Neural cell (in vitro differentiated cells): ENCODE measurements around the gene HERC2. TPM values are rescaled to one million over a fixed set of nuclear protein-coding genes. Genes with fewer than 3 reads are reported as not detected.

Experiments used
- H2AFZ ChIP-seq: fragments of 200-600, 300-800 bp; sonication (generic), shearing (Covaris generic); 2 replicates; pipeline ENCODE4 v1.6.0; 2014; ENCODE audit warnings: low read depth, mild to moderate bottlenecking, antibody characterized with exemption, low read length, moderate library complexity
- H3F3A ChIP-seq: fragments of 200-600 bp; shearing (Covaris generic); 2 replicates; pipeline ENCODE4 v1.6.1; 2016; ENCODE audit warnings: mild to moderate bottlenecking, moderate library complexity, mixed read lengths, antibody characterized with exemption, low read length; ENCODE audit not compliant: insufficient read depth, poor library complexity, severe bottlenecking
- H3K27ac ChIP-seq: fragments of 200-600, 300-800 bp; sonication (generic), shearing (Covaris generic); 2 replicates; pipeline ENCODE4 v1.5.1; 2014; ENCODE audit warnings: mild to moderate bottlenecking, low read length, moderate library complexity
- H3K27me3 ChIP-seq: fragments of 300-800, 200-600 bp; sonication (generic), shearing (Covaris generic); 2 replicates; pipeline ENCODE4 v1.6.0; 2014; ENCODE audit warnings: mild to moderate bottlenecking, low read depth, low read length, moderate library complexity; ENCODE audit not compliant: insufficient read depth
- H3K36me3 ChIP-seq: fragments of 300-800, 200-600 bp; sonication (generic), shearing (Covaris generic); 2 replicates; pipeline ENCODE4 v1.5.1; 2014; ENCODE audit warnings: mild to moderate bottlenecking, antibody characterized with exemption, low read length, moderate library complexity; ENCODE audit not compliant: insufficient read depth
- H3K4me2 ChIP-seq: fragments of 300-800, 200-600 bp; sonication (generic), shearing (Covaris generic); 2 replicates; pipeline ENCODE4 v1.6.0; 2014; ENCODE audit warnings: mild to moderate bottlenecking, low read length
- H3K4me3 ChIP-seq: fragments of 300-800, 200-600 bp; sonication (generic), shearing (Covaris generic); 2 replicates; pipeline ENCODE4 v1.5.1; 2014; ENCODE audit warnings: mild to moderate bottlenecking, low read length, moderate library complexity
- H3K79me2 ChIP-seq: fragments of 200-600 bp; shearing (Covaris generic); replicated peaks from 2 replicates; pipeline ENCODE4 v1.6.0; 2014; ENCODE audit warnings: mild to moderate bottlenecking, low read length, moderate library complexity; ENCODE audit not compliant: insufficient read depth
- H3K9ac ChIP-seq: fragments of 300-800, 200-600 bp; sonication (generic), shearing (Covaris generic); 2 replicates; pipeline ENCODE4 v1.6.1; 2016; ENCODE audit warnings: mild to moderate bottlenecking, low read length, mixed read lengths
- H3K9me2 ChIP-seq: fragments of 200-600 bp; shearing (Covaris generic); 2 replicates; pipeline ENCODE4 v1.6.1; 2016; ENCODE audit warnings: mild to moderate bottlenecking, low read length, mixed read lengths; ENCODE audit not compliant: insufficient read depth
- H3K9me3 ChIP-seq: fragments of 200-600, 300-800 bp; sonication (generic), shearing (Covaris generic); 2 replicates; pipeline ENCODE4 v1.6.1; 2016; ENCODE audit warnings: mild to moderate bottlenecking, mixed run types, low read length, moderate library complexity, mixed read lengths
- H4K20me1 ChIP-seq: fragments of 200-600 bp; shearing (Covaris generic); 2 replicates; pipeline ENCODE4 v1.6.1; 2016; ENCODE audit warnings: mild to moderate bottlenecking, mixed run types; ENCODE audit not compliant: insufficient read depth
- CTCF ChIP-seq: fragments of 450-650 bp; IDR thresholded peaks from 2 replicates; pipeline ENCODE4 v1.5.1; 2014; ENCODE audit warnings: antibody characterized with exemption, mild to moderate bottlenecking, moderate library complexity; ENCODE audit not compliant: poor library complexity, severe bottlenecking
- EP300 ChIP-seq: fragments of 450-650 bp; conservative IDR thresholded peaks from 2 replicates; pipeline ENCODE4 v1.6.1; 2014; ENCODE audit warnings: antibody characterized with exemption, mild to moderate bottlenecking, moderate library complexity; ENCODE audit not compliant: poor library complexity, severe bottlenecking
- EZH2 ChIP-seq: fragments of 200-600, 300-800 bp; shearing (Covaris generic), sonication (generic); IDR thresholded peaks from 2 replicates; pipeline ENCODE4 v1.6.1; 2014; ENCODE audit warnings: antibody characterized with exemption, low read length, borderline replicate concordance, mild to moderate bottlenecking; ENCODE audit not compliant: insufficient read depth, poor library complexity, severe bottlenecking
- MXI1 ChIP-seq: fragments of 450-650 bp; conservative IDR thresholded peaks from 2 replicates; pipeline ENCODE4 v1.6.1; 2014; ENCODE audit warnings: antibody characterized with exemption, mild to moderate bottlenecking; ENCODE audit not compliant: poor library complexity, severe bottlenecking
- POLR2AphosphoS5 ChIP-seq: IDR thresholded peaks from 2 replicates; pipeline ENCODE4 v1.6.1; 2012
- RAD21 ChIP-seq: fragments of 450-650 bp; conservative IDR thresholded peaks from 2 replicates; pipeline ENCODE4 v1.6.1; 2014; ENCODE audit warnings: antibody characterized with exemption, mild to moderate bottlenecking, moderate library complexity
- REST ChIP-seq: IDR thresholded peaks from 2 replicates; pipeline ENCODE4 v1.6.1; 2012; ENCODE audit warnings: borderline replicate concordance
- SMC3 ChIP-seq: fragments of 450-650 bp; conservative IDR thresholded peaks from 2 replicates; pipeline ENCODE4 v1.6.1; 2014; ENCODE audit warnings: antibody characterized with exemption, mild to moderate bottlenecking, moderate library complexity; ENCODE audit not compliant: poor library complexity
- TAF1 ChIP-seq: IDR thresholded peaks from 2 replicates; pipeline ENCODE4 v1.6.1; 2012; ENCODE audit warnings: low read depth
- polyA plus RNA-seq: library from polyadenylated mRNA; depleted of rRNA; stranded (reverse); fragments of >200 nt; gene quantifications from 2 replicates; pipeline ENCODE4 v1.2.3, GENCODE V29; 2014

HERC2 gene
- polyA plus RNA-seq, 1 donor from 2014 or later, result 47.3 TPM

- Histone ChIP-seq H3F3A (no peaks in the 10 kb centered on the region), H3K9ac (no peak overlapping the region), H3K9me3 (no peaks in the 10 kb centered on the region), H3K79me2 (no peaks in the 10 kb centered on the region), H2AFZ (no peak overlapping the region), H4K20me1 (no peaks in the 10 kb centered on the region), H3K4me2 (no peak overlapping the region), H3K27me3 (no peaks in the 10 kb centered on the region), H3K9me2 (no peaks in the 10 kb centered on the region), H3K27ac (no peak overlapping the region), H3K36me3 (no peaks in the 10 kb centered on the region), H3K4me3 (no peak overlapping the region)
- TF ChIP-seq MXI1 (no peak), RAD21 (no peak), CTCF (no peak), EZH2 (no peak), POLR2AphosphoS5 (no peak), EP300 (no peak), REST (no peak), TAF1 (no peak), SMC3 (no peak)
Measured at GRCh38 chr15:28080386-28080785, 241.6 kb downstream of the HERC2 start.

- no peaks in the 10 kb centered on the region for H3F3A ChIP-seq
- no peak overlapping the region for H2AFZ ChIP-seq
- no peaks in the 10 kb centered on the region for H3K9me2 ChIP-seq
- H3K27ac ChIP-seq, result no peak overlapping the region
- no peaks in the 10 kb centered on the region for H3K36me3 ChIP-seq
- H3K27me3 ChIP-seq, result no peaks in the 10 kb centered on the region
- TF ChIP-seq SMC3, result no peak
- TF ChIP-seq REST, result no peak
- TF ChIP-seq TAF1, result no peak
- no peak for TF ChIP-seq EZH2
- TF ChIP-seq RAD21, result no peak
- TF ChIP-seq POLR2AphosphoS5, result no peak
- TF ChIP-seq MXI1, result no peak
- TF ChIP-seq CTCF, result no peak
- TF ChIP-seq EP300, result no peak
- no peak overlapping the region for H3K4me2 ChIP-seq
- no peaks in the 10 kb centered on the region for H3K9me3 ChIP-seq
- H3K4me3 ChIP-seq, result no peak overlapping the region
- no peaks in the 10 kb centered on the region for H4K20me1 ChIP-seq
- H3K79me2 ChIP-seq, result no peaks in the 10 kb centered on the region
- H3K9ac ChIP-seq, result no peak overlapping the region
Measured at GRCh38 chr15:28079313-28079969, 242.5 kb downstream of the HERC2 start.
